AG04450 (cell line): ENCODE data around the gene MRPL10. TPM values are rescaled to one million over a fixed set of nuclear protein-coding genes. Genes with fewer than 3 reads are reported as not detected.
A peak's percentile ranks its signal among the peaks of the same experiment; 100 is the strongest.

Source experiments
- CTCF ChIA-PET: fragments of 300-600, 350-600 bp; formaldehyde crosslinking; extraction: SDS; loops from one replicate; lab custom pipeline; 2022; ENCODE audit warnings: antibody characterized with exemption, inconsistent platforms; lab: Charles Lee
- POLR2A ChIA-PET: fragments of 350-600 bp; formaldehyde crosslinking; extraction: SDS; loops from one replicate; lab custom pipeline; 2021; ENCODE audit warnings: antibody characterized with exemption, inconsistent platforms; lab: Yijun Ruan, JAX
- DNase-seq: peaks from one replicate; pipeline ENCODE4 v3.0.0-alpha.2; 2011; ENCODE audit warnings: low read depth, low spot score
- H3K27ac ChIP-seq: one replicate; pipeline ENCODE4 v1.5.1; 2012; ENCODE audit warnings: low read depth, low read length, control low read depth
- H3K27me3 ChIP-seq: one replicate; pipeline ENCODE4 v1.6.0; 2012; ENCODE audit warnings: low read length; ENCODE audit not compliant: control insufficient read depth, insufficient read depth
- H3K4me3 ChIP-seq: 2 replicates; pipeline ENCODE4 v1.5.1; 2011; ENCODE audit warnings: mild to moderate bottlenecking, low read depth, low read length, control low read depth
- H3K9me3 ChIP-seq: 2 replicates; pipeline ENCODE4 v1.5.1; 2012; ENCODE audit warnings: low read length; ENCODE audit not compliant: control insufficient read depth, insufficient read depth
- polyA plus RNA-seq: library from polyadenylated mRNA; depleted of rRNA; stranded (reverse); fragments of >200 nt; gene quantifications from 2 replicates; pipeline ENCODE4 v1.2.3, GENCODE V29; 2011
- TF ChIP-seq, protein P1 (sequence below): IDR thresholded peaks from 2 replicates; pipeline ENCODE4 v1.5.1; 2011; ENCODE audit warnings: low read depth, low read length, control low read depth, inconsistent platforms

The MRPL10 gene
- polyA plus RNA-seq, 1 experiment: 64.4 TPM

DNA sequence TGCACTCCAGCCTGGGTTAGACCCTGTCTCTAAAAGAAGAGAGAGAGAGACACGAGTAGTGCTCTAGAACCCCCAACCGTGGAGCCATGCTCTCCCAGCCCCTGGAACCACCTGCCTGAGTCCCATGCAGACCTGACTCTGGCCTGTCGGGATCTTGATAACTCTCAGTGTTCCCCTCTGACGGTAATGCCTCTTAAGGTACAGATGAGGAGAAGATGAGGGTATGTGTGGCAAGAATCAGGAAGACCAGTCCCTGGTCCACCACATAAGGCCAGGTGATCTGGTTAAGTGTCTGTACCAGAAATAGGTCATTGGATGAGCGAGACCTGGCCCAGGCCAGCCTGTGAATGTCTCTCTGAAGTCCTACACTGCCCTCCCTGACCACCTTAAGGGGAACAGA, 28.1 kb downstream of the MRPL10 start:
- DNase-seq: no peak
- Histone ChIP-seq H3K4me3 (no peak overlapping the region), H3K27me3 (peaks cover 31% of the 10 kb centered on the region), H3K9me3 (no peaks in the 10 kb centered on the region; the same call in 1 of the 2 replicates), H3K27ac (no peak overlapping the region)
- ChIA-PET CTCF (no interaction called here), POLR2A (interaction anchor here (0.6 kb wide), 1 partner anchor 389 kb away, joined by 3 read pairs; no protein-coding TSS in a partner anchor)
- TF ChIP-seq, protein P1, sequence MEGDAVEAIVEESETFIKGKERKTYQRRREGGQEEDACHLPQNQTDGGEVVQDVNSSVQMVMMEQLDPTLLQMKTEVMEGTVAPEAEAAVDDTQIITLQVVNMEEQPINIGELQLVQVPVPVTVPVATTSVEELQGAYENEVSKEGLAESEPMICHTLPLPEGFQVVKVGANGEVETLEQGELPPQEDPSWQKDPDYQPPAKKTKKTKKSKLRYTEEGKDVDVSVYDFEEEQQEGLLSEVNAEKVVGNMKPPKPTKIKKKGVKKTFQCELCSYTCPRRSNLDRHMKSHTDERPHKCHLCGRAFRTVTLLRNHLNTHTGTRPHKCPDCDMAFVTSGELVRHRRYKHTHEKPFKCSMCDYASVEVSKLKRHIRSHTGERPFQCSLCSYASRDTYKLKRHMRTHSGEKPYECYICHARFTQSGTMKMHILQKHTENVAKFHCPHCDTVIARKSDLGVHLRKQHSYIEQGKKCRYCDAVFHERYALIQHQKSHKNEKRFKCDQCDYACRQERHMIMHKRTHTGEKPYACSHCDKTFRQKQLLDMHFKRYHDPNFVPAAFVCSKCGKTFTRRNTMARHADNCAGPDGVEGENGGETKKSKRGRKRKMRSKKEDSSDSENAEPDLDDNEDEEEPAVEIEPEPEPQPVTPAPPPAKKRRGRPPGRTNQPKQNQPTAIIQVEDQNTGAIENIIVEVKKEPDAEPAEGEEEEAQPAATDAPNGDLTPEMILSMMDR: no peak

DNA sequence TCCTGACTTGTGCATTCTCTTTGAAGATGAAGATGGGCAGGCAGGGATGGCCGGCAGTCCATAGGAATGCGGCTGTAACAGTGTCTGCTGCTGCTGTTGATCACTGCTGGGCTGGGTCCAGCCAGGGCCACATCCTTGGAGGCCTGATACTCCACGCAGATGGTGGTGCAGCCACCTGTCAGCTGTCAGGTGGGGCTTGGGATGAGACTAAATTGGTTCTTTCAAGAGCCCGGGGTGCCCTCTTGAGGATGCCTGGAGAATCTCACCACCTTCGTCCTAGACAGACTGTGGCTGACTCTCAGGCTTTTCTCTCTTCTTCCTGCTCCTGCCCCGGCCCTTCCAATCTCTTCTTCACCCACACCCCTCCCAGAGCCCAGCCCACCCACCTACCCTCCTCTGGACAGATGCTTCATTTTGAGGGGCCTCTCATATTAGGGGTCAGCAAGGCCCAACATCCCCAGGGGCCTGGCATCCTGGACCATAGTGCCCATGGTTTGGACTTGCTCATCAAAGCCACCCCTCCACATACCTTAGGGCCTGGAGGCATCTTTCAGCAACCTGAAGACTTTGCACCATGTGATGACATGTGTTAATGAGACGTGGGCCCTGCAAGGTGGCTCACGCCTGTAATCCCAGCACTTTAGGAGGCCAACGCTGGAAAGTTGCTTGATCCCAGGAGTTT, 28.9 kb downstream of the MRPL10 start:
- peaks cover 35% of the 10 kb centered on the region for H3K27me3 ChIP-seq
- POLR2A ChIA-PET: no interaction called here
- CTCF ChIA-PET: interaction anchor here (0.9 to 1.7 kb wide), 4 partner anchors 10 to 138 kb away, joined by 4 to 9 read pairs (median 5); no protein-coding TSS in a partner anchor
- no peak overlapping the region for H3K4me3 ChIP-seq
- H3K9me3 ChIP-seq: no peaks in the 10 kb centered on the region; the same call in 1 of the 2 replicates
- DNase-seq: no peak
- TF ChIP-seq, protein P1: peak; percentile 66
- H3K27ac ChIP-seq: no peak overlapping the region

DNA sequence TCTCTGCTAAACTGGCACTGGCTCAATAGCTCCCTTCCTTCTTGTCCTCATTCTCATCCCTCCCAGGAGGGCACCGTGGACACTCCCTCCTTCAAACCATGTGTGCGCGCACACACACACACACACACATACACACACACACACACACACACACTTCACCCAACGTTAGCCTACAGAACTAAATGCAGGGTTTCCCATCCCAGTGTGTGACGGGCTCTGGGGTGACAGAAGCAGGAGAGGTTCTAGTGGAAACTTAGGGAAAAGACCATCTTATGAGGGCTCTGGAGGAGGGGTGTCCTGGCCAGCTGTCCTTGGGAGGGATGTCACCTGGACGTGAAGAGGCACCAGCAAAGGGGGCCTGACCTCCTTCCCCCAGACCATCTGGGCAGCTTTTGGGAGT, 29.4 kb downstream of the MRPL10 start:
- no peak for DNase-seq
- CTCF ChIA-PET: interaction anchor here (0.9 to 1.7 kb wide), 4 partner anchors 9 to 138 kb away, joined by 4 to 9 read pairs (median 5); no protein-coding TSS in a partner anchor
- Histone ChIP-seq H3K27ac (no peak overlapping the region), H3K9me3 (no peaks in the 10 kb centered on the region; the same call in 1 of the 2 replicates), H3K27me3 (peaks cover 35% of the 10 kb centered on the region), H3K4me3 (no peak overlapping the region)
- TF ChIP-seq, protein P1: no peak
- POLR2A ChIA-PET: no interaction called here

DNA sequence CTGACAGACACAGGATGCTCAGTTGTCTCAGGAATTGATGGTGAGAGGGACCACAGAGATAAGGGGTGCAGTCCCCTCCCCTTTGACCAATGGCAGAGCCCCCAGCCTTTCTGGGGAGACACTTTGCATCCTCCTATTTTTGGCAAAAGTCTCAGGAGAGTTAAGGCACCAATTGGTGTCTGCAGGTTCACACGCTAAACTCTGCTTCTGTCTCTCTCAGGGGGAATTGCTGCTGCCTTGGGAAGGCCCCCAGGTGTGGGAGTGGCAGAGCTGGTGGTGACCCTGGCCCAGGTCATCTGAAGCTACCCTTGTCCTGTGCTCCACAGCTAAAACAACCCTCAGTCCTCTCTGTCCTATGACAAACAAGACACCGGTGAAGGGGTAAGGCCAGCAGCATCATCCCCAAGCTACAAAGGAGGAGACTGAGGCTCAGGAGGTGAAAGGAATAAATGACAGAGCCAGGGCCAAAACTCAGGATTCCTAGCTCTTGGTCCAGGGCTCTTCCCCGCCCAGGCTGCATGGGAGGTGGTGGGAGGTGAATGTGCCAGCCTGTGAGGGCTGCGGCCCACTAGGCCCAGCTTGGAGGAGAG, 30.1 kb downstream of the MRPL10 start:
- ChIA-PET CTCF (interaction anchor here (0.9 to 1.7 kb wide), 4 partner anchors 9 to 137 kb away, joined by 4 to 9 read pairs (median 5); no protein-coding TSS in a partner anchor), POLR2A (no interaction called here)
- Histone ChIP-seq H3K9me3 (no peaks in the 10 kb centered on the region; the same call in 1 of the 2 replicates), H3K4me3 (no peak overlapping the region), H3K27me3 (peaks cover 35% of the 10 kb centered on the region), H3K27ac (no peak overlapping the region)
- TF ChIP-seq, protein P1: no peak
- no peak for DNase-seq

DNA sequence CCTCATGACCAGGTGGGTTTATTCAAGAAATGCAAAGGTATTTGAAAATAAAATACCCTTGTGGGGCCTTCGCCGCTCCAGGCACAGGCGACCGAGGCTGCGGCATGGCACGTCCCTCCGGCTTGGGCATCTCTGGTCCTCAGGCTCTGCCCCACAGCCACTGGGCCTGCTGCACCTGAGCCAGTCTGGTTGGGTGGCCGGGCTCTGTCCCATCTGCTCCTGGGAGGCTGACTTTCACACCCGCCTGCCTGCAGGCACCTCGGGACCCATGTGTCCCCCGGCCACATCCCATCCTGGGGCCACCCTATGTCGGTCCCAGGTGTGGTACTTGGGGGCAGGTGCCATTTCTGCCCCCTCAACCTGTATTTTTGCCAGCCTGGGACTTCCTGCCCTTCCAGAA, 30.7 kb downstream of the MRPL10 start:
- Histone ChIP-seq H3K27ac (no peak overlapping the region), H3K9me3 (no peaks in the 10 kb centered on the region; the same call in 1 of the 2 replicates), H3K4me3 (no peak overlapping the region), H3K27me3 (peaks cover 35% of the 10 kb centered on the region)
- TF ChIP-seq, protein P1: no peak
- ChIA-PET CTCF (interaction anchor here (1.6 to 1.7 kb wide), 2 partner anchors 103 to 137 kb away, joined by 4 to 9 read pairs; no protein-coding TSS in a partner anchor), POLR2A (no interaction called here)
- DNase-seq: no peak
